ENCODE data around the gene PLXNA4. TPM values are rescaled to one million over a fixed set of nuclear protein-coding genes. Genes with fewer than 3 reads are reported as not detected.

Gene PLXNA4
- total RNA-seq, 1 experiment from 2014 or later = 0.10 TPM

- no TSS peak for BruUV-seq (replicated peaks)
- Histone ChIP-seq H3K9me3 (ENCODE audit: control insufficient read depth, insufficient read depth, low read depth, low read length) (no peaks in the 10 kb centered on the region), H3K27ac (ENCODE audit: low read length) (no peak overlapping the region), H3K4me1 (ENCODE audit: control insufficient read depth, insufficient read depth, low read length) (no peaks in the 10 kb centered on the region), H3K36me3 (ENCODE audit: control insufficient read depth, insufficient read depth, low read length) (no peaks in the 10 kb centered on the region), H3K27me3 (ENCODE audit: control insufficient read depth, insufficient read depth, low read length) (peaks cover 16% of the 10 kb centered on the region), H3K4me3 (ENCODE audit: low read depth in 2 of 2, low read length in 2 of 2) (no peak overlapping the region)
- in situ Hi-C loops (cut with HindIII; ENCODE audit: low pct_unique_long_range_greater_than_20kb, low sequenced_read_pairs) = no loop called here
- DNase-seq (ENCODE audit: low read depth, low spot score) (no peak), ATAC-seq (no peak)
- TF ChIP-seq REST (IDR thresholded peaks at IDR 0.05; ENCODE audit: insufficient read depth in 1 of 2, low read depth in 2 of 2, low read length in 1 of 2) (no peak), SIN3A (IDR thresholded peaks at IDR 0.05; ENCODE audit: borderline replicate concordance, insufficient read depth, low read depth, low read length) (no peak), CTCF (IDR thresholded peaks at IDR 0.05) (no peak), POLR2AphosphoS5 (IDR thresholded peaks at IDR 0.05; ENCODE audit: low read depth, low read length) (no peak), TCF7L2 (IDR thresholded peaks at IDR 0.05; ENCODE audit: low read depth, low read length) (no peak)
- ChIA-PET POLR2A (no interaction called here), CTCF (interaction anchor here (0.6 kb wide), 1 partner anchor 169 kb away, joined by 3 read pairs; no protein-coding TSS in a partner anchor)
- intact Hi-C loops (cut with micrococcal nuclease; ENCODE audit: unreplicated experiment) = no loop called here
Measured at GRCh38 chr7:132388688-132389087, 187.6 kb downstream of the PLXNA4 start.

- intact Hi-C loops (cut with micrococcal nuclease; ENCODE audit: unreplicated experiment) = no loop called here
- POLR2A ChIA-PET = no interaction called here
Measured at GRCh38 chr7:132387596-132387995, 188.7 kb downstream of the PLXNA4 start.

More at GRCh38 chr7:132387596-132387995, 188.7 kb downstream of the PLXNA4 start:
- TF ChIP-seq SIN3A (IDR thresholded peaks at IDR 0.05; ENCODE audit: borderline replicate concordance, insufficient read depth, low read depth, low read length) (no peak), TCF7L2 (IDR thresholded peaks at IDR 0.05; ENCODE audit: low read depth, low read length) (no peak), POLR2AphosphoS5 (IDR thresholded peaks at IDR 0.05; ENCODE audit: low read depth, low read length) (no peak), CTCF (IDR thresholded peaks at IDR 0.05) (no peak), REST (IDR thresholded peaks at IDR 0.05; ENCODE audit: insufficient read depth in 1 of 2, low read depth in 2 of 2, low read length in 1 of 2) (no peak)
- H3K36me3 ChIP-seq (ENCODE audit: control insufficient read depth, insufficient read depth, low read length) = no peaks in the 10 kb centered on the region
- ATAC-seq = no peak
- H3K9me3 ChIP-seq (ENCODE audit: control insufficient read depth, insufficient read depth, low read depth, low read length) = no peaks in the 10 kb centered on the region
- no peak overlapping the region for H3K27ac ChIP-seq (ENCODE audit: low read length)
- DNase-seq (ENCODE audit: low read depth, low spot score) = no peak
- H3K4me1 ChIP-seq (ENCODE audit: control insufficient read depth, insufficient read depth, low read length) = no peaks in the 10 kb centered on the region
- no TSS peak for BruUV-seq (replicated peaks)
- no peak overlapping the region for H3K4me3 ChIP-seq (ENCODE audit: low read depth in 2 of 2, low read length in 2 of 2)
- CTCF ChIA-PET = no interaction called here
- H3K27me3 ChIP-seq (ENCODE audit: control insufficient read depth, insufficient read depth, low read length) = peaks cover 22% of the 10 kb centered on the region
- in situ Hi-C loops (cut with HindIII; ENCODE audit: low pct_unique_long_range_greater_than_20kb, low sequenced_read_pairs) = no loop called here

All from Panc1 (cell line).